Neutrophil (primary cell): Measurements from ENCODE around the gene SLC12A2.

ENCODE experiments used
- H3K27ac ChIP-seq: fragments of 200-600 bp; sonication (generic); 2 replicates; pipeline ENCODE4 v1.5.1; 2016; ENCODE audit warnings: mild to moderate bottlenecking, moderate library complexity
- H3K27me3 ChIP-seq: fragments of 200-600 bp; sonication (generic); 2 replicates; pipeline ENCODE4 v1.6.0; 2016; ENCODE audit warnings: mild to moderate bottlenecking
- H3K36me3 ChIP-seq: fragments of 200-600 bp; sonication (generic); 2 replicates; pipeline ENCODE4 v1.5.1; 2017
- H3K4me1 ChIP-seq, 2 experiments: fragments of 200-600 bp in 1 of 2; sonication (generic) in 1 of 2; 1 replicate in 1 of 2; 2 replicates in 1 of 2; pipeline versions ENCODE4 v1.5.1 to v1.6.1; 2013 to 2016; ENCODE audit warnings: low read depth in 1 of 2, low read length in 1 of 2, mild to moderate bottlenecking in 1 of 2, moderate library complexity in 1 of 2; ENCODE audit not compliant: control insufficient read depth in 1 of 2, insufficient read depth in 1 of 2
- H3K4me3 ChIP-seq, 2 experiments: fragments of 200-600 bp in 1 of 2; sonication (generic) in 1 of 2; 1 replicate in 1 of 2; 2 replicates in 1 of 2; pipeline ENCODE4 v1.5.1; 2013 to 2016; ENCODE audit warnings: low read depth in 1 of 2, low read length in 1 of 2, mild to moderate bottlenecking in 1 of 2, moderate library complexity in 1 of 2
- H3K9me3 ChIP-seq: fragments of 200-600 bp; sonication (generic); 2 replicates; pipeline ENCODE4 v1.5.1; 2016
- TF ChIP-seq, protein P1 (sequence below): fragments of 200-600 bp; sonication (generic); IDR thresholded peaks from 2 replicates; pipeline ENCODE4 v1.5.1; 2016; ENCODE audit warnings: antibody characterized with exemption

The SLC12A2 gene

DNA sequence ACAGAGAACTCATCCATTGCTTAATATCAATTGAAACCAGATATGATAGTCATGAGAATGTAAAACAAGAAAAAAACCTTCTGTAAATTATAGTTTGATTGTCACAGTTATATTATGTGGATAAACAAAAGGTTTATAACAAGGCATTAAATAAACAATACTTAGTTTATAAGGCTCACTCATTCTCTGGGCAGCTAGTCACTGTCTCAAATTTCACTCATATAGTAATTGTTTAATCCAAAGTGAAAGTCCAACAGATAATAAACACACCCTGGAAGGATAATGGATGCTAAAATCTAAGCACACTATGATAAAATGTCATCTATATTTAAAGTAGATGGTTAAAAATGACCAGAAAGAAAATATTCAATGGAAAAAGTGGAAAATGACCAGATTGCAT lies 30.8 kb upstream of the SLC12A2 start:
- no peaks in the 10 kb centered on the region for H3K4me1 ChIP-seq
- no peak overlapping the region for H3K27ac ChIP-seq
- no peaks in the 10 kb centered on the region for H3K36me3 ChIP-seq
- no peak overlapping the region for H3K4me3 ChIP-seq
- no peaks in the 10 kb centered on the region for H3K27me3 ChIP-seq
- TF ChIP-seq, protein P1, sequence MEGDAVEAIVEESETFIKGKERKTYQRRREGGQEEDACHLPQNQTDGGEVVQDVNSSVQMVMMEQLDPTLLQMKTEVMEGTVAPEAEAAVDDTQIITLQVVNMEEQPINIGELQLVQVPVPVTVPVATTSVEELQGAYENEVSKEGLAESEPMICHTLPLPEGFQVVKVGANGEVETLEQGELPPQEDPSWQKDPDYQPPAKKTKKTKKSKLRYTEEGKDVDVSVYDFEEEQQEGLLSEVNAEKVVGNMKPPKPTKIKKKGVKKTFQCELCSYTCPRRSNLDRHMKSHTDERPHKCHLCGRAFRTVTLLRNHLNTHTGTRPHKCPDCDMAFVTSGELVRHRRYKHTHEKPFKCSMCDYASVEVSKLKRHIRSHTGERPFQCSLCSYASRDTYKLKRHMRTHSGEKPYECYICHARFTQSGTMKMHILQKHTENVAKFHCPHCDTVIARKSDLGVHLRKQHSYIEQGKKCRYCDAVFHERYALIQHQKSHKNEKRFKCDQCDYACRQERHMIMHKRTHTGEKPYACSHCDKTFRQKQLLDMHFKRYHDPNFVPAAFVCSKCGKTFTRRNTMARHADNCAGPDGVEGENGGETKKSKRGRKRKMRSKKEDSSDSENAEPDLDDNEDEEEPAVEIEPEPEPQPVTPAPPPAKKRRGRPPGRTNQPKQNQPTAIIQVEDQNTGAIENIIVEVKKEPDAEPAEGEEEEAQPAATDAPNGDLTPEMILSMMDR: no peak
- no peaks in the 10 kb centered on the region for H3K9me3 ChIP-seq

DNA sequence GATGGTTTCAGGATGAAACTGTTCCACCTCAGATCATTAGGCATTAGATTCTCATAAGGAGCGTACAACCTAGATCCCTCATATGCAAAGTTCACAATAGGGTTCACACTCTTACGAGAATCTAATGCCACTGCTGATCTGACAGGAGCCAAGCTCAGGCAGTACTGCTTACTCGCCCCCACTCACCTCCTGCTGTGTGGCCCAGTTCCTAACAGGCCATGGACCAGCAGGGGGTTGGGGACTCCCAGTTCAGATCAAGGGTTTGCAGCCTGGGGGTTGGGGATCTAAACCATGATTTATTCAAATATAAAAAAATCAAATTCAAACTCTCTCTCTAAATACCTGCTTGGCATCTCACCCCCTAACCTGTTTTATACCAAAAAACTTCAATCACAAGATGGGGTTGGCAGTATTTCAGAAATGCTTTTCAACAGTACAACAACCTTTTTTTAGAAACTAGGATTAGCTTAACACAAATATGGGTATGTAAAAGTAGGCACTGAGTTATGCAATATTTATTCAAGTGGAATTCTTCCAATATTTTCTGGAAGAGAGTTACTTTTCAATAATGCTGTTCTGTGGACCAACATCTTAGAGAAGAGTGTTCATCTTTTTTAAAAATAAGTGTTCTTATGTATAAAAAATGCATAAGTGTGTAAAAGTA lies 30.1 kb upstream of the SLC12A2 start:
- no peaks in the 10 kb centered on the region for H3K27me3 ChIP-seq
- TF ChIP-seq, protein P1: no peak
- H3K4me3 ChIP-seq: no peak overlapping the region
- H3K36me3 ChIP-seq: no peaks in the 10 kb centered on the region
- H3K9me3 ChIP-seq: no peaks in the 10 kb centered on the region
- H3K27ac ChIP-seq: no peak overlapping the region
- H3K4me1 ChIP-seq: no peaks in the 10 kb centered on the region

DNA sequence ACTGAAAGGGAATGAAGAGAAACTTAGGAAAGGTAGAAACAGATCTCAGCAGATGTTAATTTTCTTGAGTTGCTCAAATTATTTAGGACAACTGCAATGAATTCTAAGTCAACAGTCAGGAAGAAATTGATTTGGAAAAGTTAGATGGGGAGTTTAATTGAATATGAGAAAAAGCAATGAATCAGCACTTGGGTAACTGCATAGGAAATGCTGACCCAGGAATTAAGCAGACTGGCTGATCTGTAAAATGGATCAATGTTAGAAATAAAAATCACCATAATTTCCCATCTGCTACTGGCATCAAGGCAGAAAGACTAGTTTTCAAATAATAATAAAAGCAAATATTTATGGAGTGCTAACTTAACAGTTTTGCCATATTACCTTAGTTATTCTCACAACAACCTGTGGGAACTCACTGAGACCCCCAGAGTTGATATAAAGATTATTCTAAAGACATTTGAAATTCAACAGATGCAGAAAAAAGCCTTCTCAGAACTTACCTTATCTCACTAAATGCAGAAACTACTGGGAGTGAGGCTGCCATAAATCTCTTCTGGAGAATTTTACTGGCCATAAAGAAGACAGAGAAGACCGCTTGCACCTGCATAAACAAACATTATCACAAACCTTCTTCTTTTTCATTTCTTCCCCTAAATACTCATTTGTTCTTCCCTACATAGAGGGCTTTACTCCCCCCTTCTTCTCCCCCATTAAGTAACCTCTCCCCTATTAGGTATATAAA lies 22.8 kb upstream of the SLC12A2 start:
- Histone ChIP-seq H3K9me3 (no peaks in the 10 kb centered on the region), H3K4me3 (no peak overlapping the region), H3K27ac (no peak overlapping the region), H3K4me1 (no peaks in the 10 kb centered on the region), H3K27me3 (no peaks in the 10 kb centered on the region), H3K36me3 (no peaks in the 10 kb centered on the region)
- TF ChIP-seq, protein P1: no peak

DNA sequence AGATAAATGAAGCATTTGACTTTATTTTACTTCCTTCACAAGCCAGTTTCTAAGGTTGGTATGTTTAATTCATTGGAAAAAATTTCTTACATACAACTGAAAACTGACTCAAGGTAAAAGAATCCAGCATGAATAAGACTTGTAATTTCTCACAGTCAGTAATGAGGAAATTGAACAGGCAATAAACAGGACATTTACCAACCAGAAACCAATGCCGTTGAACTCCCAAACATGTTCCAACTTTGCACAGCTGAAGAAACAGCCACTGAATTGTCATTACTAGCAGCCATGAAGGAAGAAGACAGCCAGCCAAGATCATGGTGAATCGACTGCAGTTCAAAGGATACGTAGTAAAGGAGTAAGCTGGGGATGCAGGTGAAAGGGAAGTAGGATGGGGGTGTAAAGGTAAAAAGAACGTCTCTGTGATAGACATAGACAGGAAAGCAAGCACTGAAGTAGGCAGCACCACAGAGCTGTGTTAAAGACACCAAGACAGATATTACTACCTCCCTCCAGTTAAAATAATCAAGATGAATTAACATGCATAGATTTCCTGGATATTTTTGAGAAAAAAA lies 21.3 kb upstream of the SLC12A2 start:
- TF ChIP-seq, protein P1: no peak
- Histone ChIP-seq H3K9me3 (no peaks in the 10 kb centered on the region), H3K36me3 (no peaks in the 10 kb centered on the region), H3K4me1 (no peaks in the 10 kb centered on the region), H3K4me3 (no peak overlapping the region), H3K27me3 (no peaks in the 10 kb centered on the region), H3K27ac (no peak overlapping the region)

DNA sequence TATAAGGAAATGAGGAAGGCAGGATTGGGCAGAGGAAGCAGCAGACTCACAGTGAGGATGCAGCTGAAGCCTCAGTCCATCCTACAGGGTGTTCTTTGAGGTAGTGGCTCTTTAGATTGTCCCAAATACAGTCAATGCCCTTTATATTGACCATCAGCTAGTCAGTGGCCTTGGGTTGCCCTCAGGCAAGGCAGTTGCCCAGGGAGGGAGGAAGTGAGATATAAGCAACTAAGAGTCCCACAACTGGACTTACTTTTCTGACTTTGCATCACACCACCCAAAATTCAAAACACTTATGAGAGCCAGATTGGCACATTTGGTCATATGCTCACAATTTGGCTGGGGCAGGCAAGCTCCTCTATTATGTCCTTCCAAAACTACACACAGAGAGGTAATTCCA lies 9.4 kb upstream of the SLC12A2 start:
- Histone ChIP-seq H3K27me3 (no peaks in the 10 kb centered on the region), H3K4me1 (peaks cover 0 to 5% of the 10 kb centered on the region in 2 experiments), H3K4me3 (no peak overlapping the region), H3K36me3 (no peaks in the 10 kb centered on the region), H3K27ac (no peak overlapping the region), H3K9me3 (no peaks in the 10 kb centered on the region)
- TF ChIP-seq, protein P1: no peak
